Cardiac fibroblast (primary cell): ENCODE measurements around the gene OGFR.

Source experiments
- DNase-seq, 2 donors: peaks; one replicate each; pipeline versions ENCODE4 v3.0.0 to v3.0.0-alpha.2; 2010; ENCODE audit warnings: low read depth in 2 of 2
- H3K4me3 ChIP-seq, 2 donors: replicated peaks in 1 of 2; 1 replicate in 1 of 2; 2 replicates in 1 of 2; pipeline ENCODE4 v1.5.1; 2011; ENCODE audit warnings: low read depth in 2 of 2, low read length in 2 of 2, mild to moderate bottlenecking in 2 of 2, moderate library complexity in 1 of 2
- CTCF ChIP-seq: IDR thresholded peaks from one replicate; pipeline ENCODE4 v1.5.1; 2011; ENCODE audit warnings: low read depth, mild to moderate bottlenecking, low read length, inconsistent platforms

OGFR gene

GRCh38 chr20:62769346-62770071, 35.1 kb upstream of the OGFR start:
- no peak for TF ChIP-seq CTCF
- no peak overlapping the region for H3K4me3 ChIP-seq

GRCh38 chr20:62770111-62770910, 34.3 kb upstream of the OGFR start:
- no peak for TF ChIP-seq CTCF
- no peak overlapping the region for H3K4me3 ChIP-seq
- no peak for DNase-seq

More at GRCh38 chr20:62769346-62770071, 35.1 kb upstream of the OGFR start:
- no peak for DNase-seq

- H3K4me3 ChIP-seq: no peak overlapping the region
- DNase-seq: no peak
- no peak for TF ChIP-seq CTCF
These were observed 33.7 kb upstream of the OGFR start for GRCh38 chr20:62770916-62771315.

- no peak overlapping the region for H3K4me3 ChIP-seq
- TF ChIP-seq CTCF: no peak
- no peak for DNase-seq
These were observed 33.1 kb upstream of the OGFR start for GRCh38 chr20:62771396-62772102.

GRCh38 chr20:62772103-62772611, 32.5 kb upstream of the OGFR start:
- no peak overlapping the region for H3K4me3 ChIP-seq
- no peak for DNase-seq
- TF ChIP-seq CTCF: no peak

GRCh38 chr20:62772619-62772989, 32.0 kb upstream of the OGFR start:
- DNase-seq: no peak
- H3K4me3 ChIP-seq: no peak overlapping the region
- TF ChIP-seq CTCF: no peak
